A673 (cell line): ENCODE data around the gene MTERF4. TPM values are rescaled to one million over a fixed set of nuclear protein-coding genes. Genes with fewer than 3 reads are reported as not detected.

Experiments
- BruUV-seq: library from RNA; stranded (reverse); fragments of 400-500 nt; replicated peaks from 2 replicates; lab custom pipeline; 2021; lab: Mats Ljungman, UMichigan
- CTCF ChIA-PET: fragments of 300-600 bp; sonication (Branson Sonifier 250); formaldehyde crosslinking; loops from one replicate; lab custom pipeline; 2022; ENCODE audit warnings: antibody characterized with exemption; lab: Charles Lee
- POLR2A ChIA-PET: fragments of 300-600 bp; sonication (Branson Sonifier 250); formaldehyde crosslinking; loops from one replicate; lab custom pipeline; 2022; ENCODE audit warnings: antibody characterized with exemption; ENCODE audit not compliant: low non-redundant PET; lab: Charles Lee
- DNase-seq: peaks from one replicate; pipeline ENCODE4 v3.0.0-alpha.2; 2015; ENCODE audit warnings: low spot score
- H3K27ac ChIP-seq: fragments of 200-600 bp; sonication (generic); 2 replicates; pipeline ENCODE4 v1.5.1; 2016; ENCODE audit warnings: mixed run types, low read depth, mild to moderate bottlenecking, mixed read lengths, antibody characterized with exemption, low read length; ENCODE audit not compliant: poor library complexity, severe bottlenecking
- H3K27me3 ChIP-seq: fragments of 200-600 bp; sonication (generic); replicated peaks from 2 replicates; pipeline ENCODE4 v1.6.1; 2017; ENCODE audit warnings: mixed run types, low read depth, mild to moderate bottlenecking, mixed read lengths, antibody characterized with exemption, low read length; ENCODE audit not compliant: insufficient read depth, poor library complexity
- H3K36me3 ChIP-seq: fragments of 200-600 bp; sonication (generic); 2 replicates; pipeline ENCODE4 v1.6.1; 2016; ENCODE audit warnings: mixed run types, mild to moderate bottlenecking, mixed read lengths, antibody characterized with exemption, low read length; ENCODE audit not compliant: insufficient read depth, poor library complexity, severe bottlenecking
- H3K4me1 ChIP-seq: fragments of 200-600 bp; sonication (generic); 2 replicates; pipeline ENCODE4 v1.6.1; 2017; ENCODE audit warnings: mixed run types, mild to moderate bottlenecking, mixed read lengths, antibody characterized with exemption, low read length; ENCODE audit not compliant: insufficient read depth, poor library complexity, severe bottlenecking
- H3K4me3 ChIP-seq: fragments of 200-600 bp; sonication (generic); 2 replicates; pipeline ENCODE4 v1.5.1; 2016; ENCODE audit warnings: low read depth, mixed run types, mild to moderate bottlenecking, mixed read lengths, low read length; ENCODE audit not compliant: poor library complexity, severe bottlenecking
- H3K9me3 ChIP-seq: fragments of 200-600 bp; sonication (generic); 2 replicates; pipeline ENCODE4 v1.6.1; 2016; ENCODE audit warnings: mixed run types, low read depth, mild to moderate bottlenecking, mixed read lengths, antibody characterized with exemption, low read length; ENCODE audit not compliant: poor library complexity, severe bottlenecking
- EZH2 ChIP-seq: fragments of 200-600 bp; sonication (generic); IDR thresholded peaks from 2 replicates; pipeline ENCODE4 v1.6.1; 2017; ENCODE audit warnings: borderline replicate concordance, low read depth, mild to moderate bottlenecking, mixed read lengths, antibody characterized with exemption, low read length; ENCODE audit not compliant: poor library complexity, severe bottlenecking
- intact Hi-C: fragments of 100-400 bp; cut with micrococcal nuclease; formaldehyde crosslinking; loops from one replicate; pipeline ENCODE4 v1.10.0; 2022; ENCODE audit not compliant: unreplicated experiment
- total RNA-seq: library from RNA; stranded (reverse); gene quantifications from 2 replicates; pipeline ENCODE4 v1.2.3, GENCODE V29; 2021
- TF ChIP-seq, protein P1 (sequence below): fragments of 300-800, 200-600 bp; sonication (generic); conservative IDR thresholded peaks from 2 replicates; pipeline ENCODE4 v1.5.1; 2017; ENCODE audit warnings: low read depth, mild to moderate bottlenecking, antibody characterized with exemption, low read length, moderate library complexity, mixed read lengths

Gene MTERF4
- total RNA-seq, 1 experiment from 2014 or later = 39.8 TPM

DNA sequence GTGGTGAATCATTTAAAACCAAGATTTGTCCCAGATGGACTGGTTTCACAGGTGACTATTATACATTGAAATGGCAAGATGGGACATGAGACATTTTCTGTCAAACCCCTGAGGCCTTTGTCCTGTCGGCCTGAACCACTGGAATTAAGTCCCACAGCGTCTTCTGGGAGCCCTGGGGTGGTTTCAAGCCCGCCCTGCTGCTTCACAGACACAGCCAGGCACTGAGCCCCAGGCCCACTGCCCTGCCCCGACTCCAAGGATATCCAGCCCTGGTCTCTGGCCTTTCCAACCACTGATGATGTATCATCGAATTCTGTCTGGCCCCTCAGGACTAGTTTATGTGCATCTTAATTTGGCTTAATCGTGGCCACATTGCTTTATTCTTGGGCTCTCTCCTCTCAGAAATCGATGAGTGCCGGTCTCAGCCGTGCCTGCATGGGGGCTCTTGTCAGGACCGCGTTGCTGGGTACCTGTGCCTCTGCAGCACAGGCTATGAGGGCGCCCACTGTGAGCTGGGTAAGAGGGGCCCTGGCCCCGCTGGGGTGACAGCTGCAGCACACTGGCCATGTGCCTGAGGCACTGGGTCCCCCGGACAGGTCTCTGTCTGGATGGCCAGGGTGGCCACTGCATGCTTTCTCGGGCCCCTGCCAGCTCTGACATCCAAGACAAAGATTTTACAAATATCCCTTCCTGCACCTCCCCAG, 39.5 kb downstream of the MTERF4 start:
- Histone ChIP-seq H3K36me3 (no peaks in the 10 kb centered on the region), H3K4me1 (no peaks in the 10 kb centered on the region), H3K9me3 (no peaks in the 10 kb centered on the region), H3K4me3 (no peak overlapping the region), H3K27ac (no peak overlapping the region), H3K27me3 (no peaks in the 10 kb centered on the region)
- ChIA-PET CTCF (no interaction called here), POLR2A (no interaction called here)
- DNase-seq = no peak
- intact Hi-C loops = no loop called here
- BruUV-seq = no TSS peak
- TF ChIP-seq EZH2 = no peak
- TF ChIP-seq, protein P1, sequence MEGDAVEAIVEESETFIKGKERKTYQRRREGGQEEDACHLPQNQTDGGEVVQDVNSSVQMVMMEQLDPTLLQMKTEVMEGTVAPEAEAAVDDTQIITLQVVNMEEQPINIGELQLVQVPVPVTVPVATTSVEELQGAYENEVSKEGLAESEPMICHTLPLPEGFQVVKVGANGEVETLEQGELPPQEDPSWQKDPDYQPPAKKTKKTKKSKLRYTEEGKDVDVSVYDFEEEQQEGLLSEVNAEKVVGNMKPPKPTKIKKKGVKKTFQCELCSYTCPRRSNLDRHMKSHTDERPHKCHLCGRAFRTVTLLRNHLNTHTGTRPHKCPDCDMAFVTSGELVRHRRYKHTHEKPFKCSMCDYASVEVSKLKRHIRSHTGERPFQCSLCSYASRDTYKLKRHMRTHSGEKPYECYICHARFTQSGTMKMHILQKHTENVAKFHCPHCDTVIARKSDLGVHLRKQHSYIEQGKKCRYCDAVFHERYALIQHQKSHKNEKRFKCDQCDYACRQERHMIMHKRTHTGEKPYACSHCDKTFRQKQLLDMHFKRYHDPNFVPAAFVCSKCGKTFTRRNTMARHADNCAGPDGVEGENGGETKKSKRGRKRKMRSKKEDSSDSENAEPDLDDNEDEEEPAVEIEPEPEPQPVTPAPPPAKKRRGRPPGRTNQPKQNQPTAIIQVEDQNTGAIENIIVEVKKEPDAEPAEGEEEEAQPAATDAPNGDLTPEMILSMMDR = no peak

DNA sequence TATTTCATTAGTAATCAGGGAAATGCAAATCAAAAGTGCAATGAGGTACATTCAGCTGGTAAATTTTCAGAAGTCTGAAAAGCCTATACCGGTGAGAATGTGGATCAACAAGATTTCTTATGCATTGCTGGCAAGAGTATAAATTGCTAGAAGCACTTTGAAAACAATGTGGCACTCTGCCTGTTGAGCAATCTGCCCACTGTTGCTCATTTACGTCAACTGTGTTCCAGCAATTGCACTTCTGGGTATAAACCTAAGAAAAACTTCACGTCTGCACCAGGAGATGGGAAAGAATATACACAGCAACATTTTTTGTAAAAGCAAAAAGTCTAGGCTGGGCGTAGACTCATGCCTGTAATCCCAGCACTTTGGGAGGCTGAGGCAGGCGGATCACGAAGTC, 40.8 kb downstream of the MTERF4 start:
- intact Hi-C loops = loop anchor here (2.0 kb wide), 1 partner anchor 16 kb away; no protein-coding TSS in a partner anchor
- Histone ChIP-seq H3K27ac (no peak overlapping the region), H3K9me3 (no peaks in the 10 kb centered on the region), H3K4me3 (no peak overlapping the region), H3K36me3 (no peaks in the 10 kb centered on the region), H3K27me3 (no peaks in the 10 kb centered on the region), H3K4me1 (no peaks in the 10 kb centered on the region)
- ChIA-PET CTCF (no interaction called here), POLR2A (no interaction called here)
- TF ChIP-seq, protein P1 = no peak
- TF ChIP-seq EZH2 = no peak
- no TSS peak for BruUV-seq
- no peak for DNase-seq

DNA sequence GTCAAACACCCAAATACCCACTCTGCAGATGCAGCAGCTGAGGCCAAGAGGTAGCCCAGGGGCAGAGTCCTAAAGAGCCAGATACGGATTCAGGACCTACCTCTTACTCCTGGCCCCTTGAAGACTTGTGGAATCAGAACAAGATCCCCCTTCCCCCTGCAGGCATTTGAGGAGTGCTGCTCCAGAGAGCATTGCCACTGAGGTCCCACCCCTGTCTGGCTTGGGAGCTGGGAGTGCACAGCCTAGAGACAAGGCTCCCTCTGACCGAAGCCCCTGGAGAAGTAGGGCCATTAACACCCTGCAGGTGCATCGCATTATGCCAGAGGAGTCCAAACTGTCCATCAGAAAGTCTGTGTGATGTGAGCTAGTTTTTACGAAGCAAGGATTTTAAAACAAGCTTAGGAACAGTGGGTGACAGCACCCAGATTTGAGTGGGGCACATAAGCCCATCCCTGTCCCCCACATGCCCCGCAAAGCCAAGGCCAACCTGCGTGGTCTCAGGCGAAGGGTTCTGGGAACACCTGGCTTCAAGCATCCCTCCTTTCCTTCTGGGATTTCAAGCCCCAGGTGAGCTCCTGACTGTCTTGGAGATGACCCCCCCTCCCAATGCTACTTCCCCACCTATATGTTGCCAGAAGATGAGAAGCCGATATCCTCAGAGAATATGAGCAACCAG, 48.4 kb downstream of the MTERF4 start:
- no peak for DNase-seq
- Histone ChIP-seq H3K4me1 (no peaks in the 10 kb centered on the region), H3K27me3 (no peaks in the 10 kb centered on the region), H3K9me3 (no peaks in the 10 kb centered on the region), H3K27ac (no peak overlapping the region), H3K4me3 (no peak overlapping the region), H3K36me3 (no peaks in the 10 kb centered on the region)
- ChIA-PET POLR2A (no interaction called here), CTCF (no interaction called here)
- TF ChIP-seq EZH2 = no peak
- TF ChIP-seq, protein P1 = no peak
- intact Hi-C loops = no loop called here
- no TSS peak for BruUV-seq
